CD14-positive monocyte (primary cell): ENCODE measurements around the gene PPP4R1. TPM values are rescaled to one million over a fixed set of nuclear protein-coding genes. Genes with fewer than 3 reads are reported as not detected.

Experiments
- DNase-seq, 3 donors: peaks; one replicate each; pipeline ENCODE4 v3.0.0-alpha.2; 2011 to 2022
- H2AFZ ChIP-seq: 2 replicates; pipeline ENCODE4 v1.6.0; 2012; ENCODE audit warnings: mild to moderate bottlenecking, low read depth, low read length, inconsistent platforms; ENCODE audit not compliant: insufficient read depth, poor library complexity, severe bottlenecking
- H3K27ac ChIP-seq, 2 donors: 1 replicate in 1 of 2; 2 replicates in 1 of 2; pipeline ENCODE4 v1.5.1; 2012 to 2013; ENCODE audit warnings: low read length in 2 of 2, control low read depth in 1 of 2, inconsistent platforms in 1 of 2, low read depth in 1 of 2, mild to moderate bottlenecking in 1 of 2
- H3K27me3 ChIP-seq, 2 donors: one replicate each; pipeline versions ENCODE4 v1.6.0 to v1.6.1; 2011 to 2013; ENCODE audit warnings: low read length in 2 of 2; ENCODE audit not compliant: control insufficient read depth in 2 of 2, insufficient read depth in 2 of 2
- H3K36me3 ChIP-seq, 2 donors: replicated peaks in 1 of 2; 1 replicate in 1 of 2; 2 replicates in 1 of 2; pipeline versions ENCODE4 v1.5.1 to v1.6.1; 2012 to 2013; ENCODE audit warnings: low read length in 2 of 2, control low read depth in 1 of 2, inconsistent platforms in 1 of 2, mild to moderate bottlenecking in 1 of 2; ENCODE audit not compliant: insufficient read depth in 2 of 2, control insufficient read depth in 1 of 2
- H3K4me1 ChIP-seq, 2 donors: 1 replicate in 1 of 2; 2 replicates in 1 of 2; pipeline versions ENCODE4 v1.5.1 to v1.6.1; 2012 to 2013; ENCODE audit warnings: low read length in 2 of 2, control low read depth in 1 of 2, inconsistent platforms in 1 of 2, mild to moderate bottlenecking in 1 of 2, moderate library complexity in 1 of 2; ENCODE audit not compliant: insufficient read depth in 2 of 2, control insufficient read depth in 1 of 2
- H3K4me2 ChIP-seq: replicated peaks from 2 replicates; pipeline ENCODE3; 2012; ENCODE audit warnings: low read length, moderate library complexity, mild to moderate bottlenecking; ENCODE audit not compliant: poor library complexity, severe bottlenecking; ENCODE audit errors: extremely low read depth
- H3K4me3 ChIP-seq, 3 experiments: fragments of 200-600 bp in 1 of 3; sonication (generic) in 1 of 3; replicated peaks in 1 of 3; 1 replicate in 2 of 3; 2 replicates in 1 of 3; pipeline ENCODE4 v1.5.1; 2011 to 2013; ENCODE audit warnings: low read length in 3 of 3, mild to moderate bottlenecking in 3 of 3, control low read depth in 2 of 3, low read depth in 2 of 3, inconsistent platforms in 1 of 3, moderate library complexity in 1 of 3
- H3K79me2 ChIP-seq: 2 replicates; pipeline ENCODE4 v1.6.0; 2012; ENCODE audit warnings: mild to moderate bottlenecking, control low read depth, inconsistent platforms, low read length, moderate library complexity; ENCODE audit not compliant: insufficient read depth
- H3K9ac ChIP-seq: 2 replicates; pipeline ENCODE4 v1.6.0; 2017; ENCODE audit warnings: low read length, mild to moderate bottlenecking; ENCODE audit not compliant: insufficient read depth, poor library complexity, severe bottlenecking
- H3K9me3 ChIP-seq, 2 donors: replicated peaks in 1 of 2; 1 replicate in 1 of 2; 2 replicates in 1 of 2; pipeline versions ENCODE4 v1.5.1 to v1.6.1; 2012 to 2013; ENCODE audit warnings: low read length in 2 of 2, control low read depth in 1 of 2; ENCODE audit not compliant: control insufficient read depth in 1 of 2, insufficient read depth in 1 of 2
- H4K20me1 ChIP-seq: 2 replicates; pipeline ENCODE4 v1.6.0; 2012; ENCODE audit warnings: mild to moderate bottlenecking, low read length, control low read depth, moderate library complexity; ENCODE audit not compliant: insufficient read depth
- H3K27ac Mint-ChIP-seq, 7 donors: one replicate each; pipeline ENCODE4 v1.8.0; 2020; ENCODE audit warnings: mild to moderate bottlenecking in 7 of 7, mixed read lengths in 7 of 7, moderate library complexity in 6 of 7, inconsistent platforms in 2 of 7
- H3K27me3 Mint-ChIP-seq, 3 donors: one replicate each; pipeline ENCODE4 v1.8.0; 2021 to 2022; ENCODE audit warnings: low read depth in 3 of 3, mild to moderate bottlenecking in 3 of 3, mixed read lengths in 3 of 3, moderate library complexity in 3 of 3, inconsistent platforms in 1 of 3
- H3K36me3 Mint-ChIP-seq, 2 donors: one replicate each; pipeline ENCODE4 v1.8.0; 2020; ENCODE audit warnings: mixed read lengths in 2 of 2, inconsistent platforms in 1 of 2, mild to moderate bottlenecking in 1 of 2
- H3K4me1 Mint-ChIP-seq: one replicate; pipeline ENCODE4 v1.8.0; 2020; ENCODE audit warnings: mild to moderate bottlenecking, mixed read lengths
- H3K4me3 Mint-ChIP-seq, 2 donors: one replicate each; pipeline ENCODE4 v1.8.0; 2020; ENCODE audit warnings: mild to moderate bottlenecking in 2 of 2, mixed read lengths in 2 of 2, moderate library complexity in 1 of 2
- H3K9me3 Mint-ChIP-seq, 7 donors: one replicate each; pipeline ENCODE4 v1.8.0; 2020 to 2022; ENCODE audit warnings: mixed read lengths in 7 of 7, mild to moderate bottlenecking in 6 of 7, moderate library complexity in 6 of 7, inconsistent platforms in 2 of 7
- CTCF ChIP-seq: fragments of 200-600 bp; IDR thresholded peaks from one replicate; pipeline ENCODE4 v1.8.0; 2022; ENCODE audit warnings: antibody characterized with exemption, mild to moderate bottlenecking
- WGBS: methylation state at CpG from one replicate; pipeline ENCODE4 v1.1.5; 2013; ENCODE audit warnings: missing lambda C conversion rate; ENCODE audit not compliant: insufficient coverage; 5-methylcytosine and 5-hydroxymethylcytosine counted together
- intact Hi-C, 2 donors: fragments of 100-400 bp; cut with micrococcal nuclease; formaldehyde crosslinking; loops; one replicate each; pipeline versions ENCODE4 v1.15.0 to v1.15.1; 2023
- polyA plus RNA-seq, 3 donors: library from polyadenylated mRNA; depleted of rRNA in 1 of 3; unstranded in 2 of 3; stranded (reverse) in 1 of 3; fragments of 300-500 nt in 2 of 3; fragments of >200 nt in 1 of 3; fragmentation: Illumina TruSeq in 2 of 3; gene quantifications; 1 replicate in 2 of 3; 2 replicates in 1 of 3; pipeline ENCODE4 v1.2.3, GENCODE V29; 2012 to 2021

PPP4R1 gene
- polyA plus RNA-seq, 3 donors = 22.0 to 45.3 (median 24.6) TPM

GRCh38 chr18:9534844-9535243 is 79.5 kb downstream of the PPP4R1 start:
- Histone ChIP-seq H3K4me1 (peaks cover 13% of the 10 kb centered on the region in 2 donors), H3K9me3 (no peaks in the 10 kb centered on the region), H3K27ac (no peak overlapping the region), H3K36me3 (peaks cover 63 to 80% of the 10 kb centered on the region in 2 donors), H4K20me1 (no peaks in the 10 kb centered on the region), H3K4me2 (no peak overlapping the region), H3K4me3 (no peak overlapping the region), H3K79me2 (no peaks in the 10 kb centered on the region), H2AFZ (no peak overlapping the region), H3K27me3 (no peaks in the 10 kb centered on the region), H3K9ac (no peak overlapping the region)
- no peak for TF ChIP-seq CTCF
- H3K27ac Mint-ChIP-seq = peak overlapping the region in 2 of 7 donors; percentile 41 to 50
- H3K4me3 Mint-ChIP-seq = no peak overlapping the region
- H3K4me1 Mint-ChIP-seq = peaks cover 14% of the 10 kb centered on the region
- peaks cover 61 to 88% of the 10 kb centered on the region in 2 donors for H3K36me3 Mint-ChIP-seq
- H3K27me3 Mint-ChIP-seq = no peaks in the 10 kb centered on the region
- 98% methylated on average over 6 of the region's 11 CpGs for WGBS
- H3K9me3 Mint-ChIP-seq = no peaks in the 10 kb centered on the region
- intact Hi-C loops = no loop called here
- no peak for DNase-seq

GRCh38 chr18:9531791-9532410 is 82.5 kb downstream of the PPP4R1 start:
- no peak overlapping the region for H3K4me3 Mint-ChIP-seq
- TF ChIP-seq CTCF = no peak

More at GRCh38 chr18:9531791-9532410, 82.5 kb downstream of the PPP4R1 start:
- no peak for DNase-seq
- H3K27me3 Mint-ChIP-seq = no peaks in the 10 kb centered on the region
- Histone ChIP-seq H3K27me3 (no peaks in the 10 kb centered on the region), H3K79me2 (no peaks in the 10 kb centered on the region), H3K9ac (no peak overlapping the region), H2AFZ (no peak overlapping the region), H3K4me2 (no peak overlapping the region), H3K9me3 (peaks cover 7 to 8% of the 10 kb centered on the region in 2 donors), H3K36me3 (peaks cover 51 to 80% of the 10 kb centered on the region in 2 donors), H3K27ac (no peak overlapping the region), H3K4me3 (no peak overlapping the region), H4K20me1 (no peaks in the 10 kb centered on the region), H3K4me1 (peaks cover 15 to 16% of the 10 kb centered on the region in 2 donors)
- no peak overlapping the region for H3K27ac Mint-ChIP-seq
- intact Hi-C loops = no loop called here
- H3K36me3 Mint-ChIP-seq = peaks cover 63 to 86% of the 10 kb centered on the region in 2 donors
- peaks cover 14% of the 10 kb centered on the region for H3K4me1 Mint-ChIP-seq
- 90% methylated on average over 3 of the region's 7 CpGs for WGBS
- H3K9me3 Mint-ChIP-seq = peaks cover 6 to 17% (median 12%) of the 10 kb centered on the region in 7 donors
